Spinal cord (tissue), 10 donors: ENCODE data around the gene PTPN3. TPM values are rescaled to one million over a fixed set of nuclear protein-coding genes. Genes with fewer than 3 reads are reported as not detected.
"Not testable (repeated sequence)": the region's sequence is repeated elsewhere in the genome, so short reads cannot be mapped to it uniquely, and the experiment has no call there.

Experiments
- DNase-seq, 6 donors: peaks; one replicate each; pipeline versions ENCODE4 v3.0.0 to v3.0.0-alpha.2; 2013 to 2015; ENCODE audit warnings: low spot score in 6 of 6, low read depth in 4 of 6
- H3K27ac ChIP-seq: one replicate; pipeline ENCODE4 v1.5.1; 2013; ENCODE audit warnings: low read depth, low read length, control low read depth
- H3K27me3 ChIP-seq: one replicate; pipeline ENCODE4 v1.6.1; 2013; ENCODE audit warnings: low read length; ENCODE audit not compliant: control insufficient read depth, insufficient read depth
- H3K36me3 ChIP-seq: one replicate; pipeline ENCODE4 v1.6.1; 2013; ENCODE audit warnings: low read length; ENCODE audit not compliant: control insufficient read depth, insufficient read depth
- H3K4me1 ChIP-seq: one replicate; pipeline ENCODE4 v1.6.1; 2013; ENCODE audit warnings: low read length; ENCODE audit not compliant: control insufficient read depth, insufficient read depth
- H3K4me3 ChIP-seq: one replicate; pipeline ENCODE4 v1.5.1; 2013; ENCODE audit warnings: low read depth, low read length, control low read depth
- H3K9me3 ChIP-seq: one replicate; pipeline ENCODE4 v1.6.1; 2013; ENCODE audit warnings: low read length; ENCODE audit not compliant: control insufficient read depth, insufficient read depth
- WGBS: methylation state at CpG from one replicate; pipeline ENCODE4 v1.1.5; 2013; ENCODE audit warnings: missing lambda C conversion rate; ENCODE audit not compliant: insufficient coverage; 5-methylcytosine and 5-hydroxymethylcytosine counted together
- polyA plus RNA-seq, 2 donors: library from polyadenylated mRNA; unstranded; fragments of 120-200 nt; gene quantifications; one replicate each; pipeline ENCODE4 v1.2.1, GENCODE V29; 2013; ENCODE audit not compliant: insufficient read length in 2 of 2
- total RNA-seq, 2 donors: library from RNA; depleted of rRNA in 1 of 2; stranded (reverse); fragments of 120-200 nt in 1 of 2; fragments of >200 nt in 1 of 2; gene quantifications; one replicate each; pipeline versions ENCODE4 v1.2.3 to v1.2.4, GENCODE V29; 2013 to 2014
- donor health status: healthy.

PTPN3 gene
- total and polyA plus RNA-seq, 4 donors = 2.3 to 8.1 (median 7.1) TPM

- Histone ChIP-seq H3K27ac (peak overlapping the region; percentile 58), H3K9me3 (no peaks in the 10 kb centered on the region), H3K27me3 (no peaks in the 10 kb centered on the region), H3K4me3 (no peak overlapping the region), H3K4me1 (peaks cover 8% of the 10 kb centered on the region), H3K36me3 (no peaks in the 10 kb centered on the region)
- DNase-seq = no peak
- 100% methylated on average over 2 of the region's 3 CpGs for WGBS
Observed at GRCh38 chr9:109344866-109345265, 153.2 kb downstream of the PTPN3 start.

GRCh38 chr9:109342878-109343277 lies 155.2 kb downstream of the PTPN3 start:
- WGBS = 82% methylated on average over 3 of the region's 4 CpGs

GRCh38 chr9:109341561-109341960 lies 156.5 kb downstream of the PTPN3 start:
- no peak overlapping the region for H3K27ac ChIP-seq
- H3K9me3 ChIP-seq = no peaks in the 10 kb centered on the region
- H3K36me3 ChIP-seq = no peaks in the 10 kb centered on the region
- DNase-seq = no peak
- H3K4me3 ChIP-seq = no peak overlapping the region
- peaks cover 6% of the 10 kb centered on the region for H3K4me1 ChIP-seq
- H3K27me3 ChIP-seq = no peaks in the 10 kb centered on the region
- 67% methylated on average over 5 of the region's 6 CpGs for WGBS

More at GRCh38 chr9:109342878-109343277, 155.2 kb downstream of the PTPN3 start:
- H3K4me3 ChIP-seq = no peak overlapping the region
- DNase-seq = no peak
- peaks cover 6% of the 10 kb centered on the region for H3K4me1 ChIP-seq
- no peaks in the 10 kb centered on the region for H3K36me3 ChIP-seq
- no peaks in the 10 kb centered on the region for H3K27me3 ChIP-seq
- no peaks in the 10 kb centered on the region for H3K9me3 ChIP-seq
- no peak overlapping the region for H3K27ac ChIP-seq

GRCh38 chr9:109340979-109341378 lies 157.1 kb downstream of the PTPN3 start:
- DNase-seq, H3K4me1 ChIP-seq, H3K4me3 ChIP-seq, H3K9me3 ChIP-seq, H3K36me3 ChIP-seq, H3K27me3 ChIP-seq, H3K27ac ChIP-seq: not testable (repeated sequence)
- WGBS = 94% methylated on average over 4 of the region's 7 CpGs

GRCh38 chr9:109336409-109336808 lies 161.7 kb downstream of the PTPN3 start:
- H3K36me3 ChIP-seq = no peaks in the 10 kb centered on the region
- no peaks in the 10 kb centered on the region for H3K27me3 ChIP-seq
- 100% methylated on average over 1 of the region's 3 CpGs for WGBS
- no peak for DNase-seq
- no peaks in the 10 kb centered on the region for H3K9me3 ChIP-seq
- no peak overlapping the region for H3K4me3 ChIP-seq
- H3K27ac ChIP-seq = no peak overlapping the region
- peaks cover 3% of the 10 kb centered on the region for H3K4me1 ChIP-seq

- no peak overlapping the region for H3K4me3 ChIP-seq
- H3K4me1 ChIP-seq = peaks cover 7% of the 10 kb centered on the region
- no peak for DNase-seq
- H3K36me3 ChIP-seq = no peaks in the 10 kb centered on the region
- WGBS = no CpG with 5 or more reads among the region's 2 CpGs
- H3K27ac ChIP-seq = no peak overlapping the region
- no peaks in the 10 kb centered on the region for H3K9me3 ChIP-seq
- H3K27me3 ChIP-seq = no peaks in the 10 kb centered on the region
Observed at GRCh38 chr9:109335929-109336328, 162.2 kb downstream of the PTPN3 start.

GRCh38 chr9:109335121-109335520 lies 163.0 kb downstream of the PTPN3 start:
- WGBS = 78% methylated on average over 3 of the region's 7 CpGs
- no peaks in the 10 kb centered on the region for H3K9me3 ChIP-seq
- H3K36me3 ChIP-seq = no peaks in the 10 kb centered on the region
- H3K27me3 ChIP-seq = no peaks in the 10 kb centered on the region
- no peak overlapping the region for H3K4me3 ChIP-seq
- peak in 1 of 6 donors; percentile 26 for DNase-seq
- no peak overlapping the region for H3K27ac ChIP-seq
- peaks cover 9% of the 10 kb centered on the region for H3K4me1 ChIP-seq

GRCh38 chr9:109331353-109331752 lies 166.8 kb downstream of the PTPN3 start:
- 39% methylated on average over 4 of the region's 5 CpGs for WGBS
- Histone ChIP-seq H3K27ac (peak overlapping the region; percentile 20), H3K9me3 (no peaks in the 10 kb centered on the region), H3K27me3 (no peaks in the 10 kb centered on the region), H3K4me1 (peaks cover 22% of the 10 kb centered on the region), H3K36me3 (no peaks in the 10 kb centered on the region), H3K4me3 (no peak overlapping the region)
- peak in 1 of 6 donors; percentile 53 for DNase-seq

GRCh38 chr9:109329638-109330258 lies 168.4 kb downstream of the PTPN3 start:
- H3K9me3 ChIP-seq = no peaks in the 10 kb centered on the region
- DNase-seq = peak in 2 of 6 donors; percentile 54 to 68
- no peaks in the 10 kb centered on the region for H3K27me3 ChIP-seq
- 30% methylated on average over 8 of the region's 11 CpGs for WGBS
- H3K36me3 ChIP-seq = no peaks in the 10 kb centered on the region
- H3K4me3 ChIP-seq = no peak overlapping the region
- H3K27ac ChIP-seq = no peak overlapping the region
- peaks cover 22% of the 10 kb centered on the region for H3K4me1 ChIP-seq

- peak in 2 of 6 donors; percentile 33 to 66 for DNase-seq
- 16% methylated on average over 9 of the region's 12 CpGs for WGBS
- Histone ChIP-seq H3K9me3 (no peaks in the 10 kb centered on the region), H3K36me3 (no peaks in the 10 kb centered on the region), H3K4me3 (no peak overlapping the region), H3K27ac (no peak overlapping the region), H3K27me3 (no peaks in the 10 kb centered on the region), H3K4me1 (peaks cover 22% of the 10 kb centered on the region)
Observed at GRCh38 chr9:109328978-109329637, 169.0 kb downstream of the PTPN3 start.
